ENCODE data around the gene VAMP8.

GRCh38 chr2:85606116-85606455 is 28.7 kb downstream of the VAMP8 start:
- TF ChIP-seq FOXK2 (IDR thresholded peaks at IDR 0.05) (no peak), NFRKB (IDR thresholded peaks at IDR 0.05) (no peak), HDGF (IDR thresholded peaks at IDR 0.05; ENCODE audit: borderline replicate concordance) (no peak), TARDBP (IDR thresholded peaks at IDR 0.05) (no peak), BHLHE40 (IDR thresholded peaks at IDR 0.05; ENCODE audit: borderline replicate concordance) (no peak), ZNF384 (IDR thresholded peaks at IDR 0.05) (no peak), FOXM1 (IDR thresholded peaks at IDR 0.05; ENCODE audit: borderline replicate concordance) (no peak), L3MBTL2 (conservative IDR thresholded peaks at IDR 0.05) (no peak), ARNT (IDR thresholded peaks at IDR 0.05) (no peak), LEF1 (IDR thresholded peaks at IDR 0.05; ENCODE audit: borderline replicate concordance) (no peak)
